Measurements from ENCODE around the gene OPHN1. TPM values are rescaled to one million over a fixed set of nuclear protein-coding genes. Genes with fewer than 3 reads are reported as not detected.

Gene OPHN1
- total RNA-seq, 4 donors from 2014 or later, result 3.9 to 20.6 (median 6.7) TPM

DNA sequence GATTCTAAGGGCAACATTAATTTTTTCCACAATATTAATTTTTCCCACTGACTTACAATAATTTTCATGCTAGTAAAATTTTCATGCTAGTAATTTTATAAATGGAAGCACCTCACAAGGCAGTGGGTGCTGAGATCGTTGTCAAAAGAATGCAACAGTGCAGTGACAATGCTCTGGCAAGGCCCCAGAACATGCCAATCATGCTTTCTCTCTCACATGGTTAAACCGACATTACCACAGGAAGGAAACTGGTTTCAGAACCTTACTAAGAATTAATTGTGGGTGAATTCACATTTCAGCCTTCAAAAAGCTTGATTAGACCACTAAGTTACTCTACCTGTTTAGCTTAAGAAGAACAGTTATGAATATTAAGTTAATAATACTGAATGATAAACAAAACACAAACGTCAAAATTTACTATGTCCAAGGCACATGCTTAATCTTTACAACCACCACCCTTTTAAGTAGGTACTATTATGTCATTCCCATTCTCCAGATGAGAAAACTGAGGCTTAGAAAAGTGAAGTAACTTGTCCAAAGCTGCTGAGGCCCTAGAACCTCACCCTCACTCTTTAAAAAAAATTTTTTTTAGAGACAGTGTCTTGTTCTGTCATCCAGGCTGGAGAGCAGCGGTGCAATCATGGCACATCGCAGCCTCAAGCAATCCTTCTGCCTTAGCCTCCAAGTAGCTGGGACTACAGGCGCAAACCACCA lies 10.0 kb upstream of the OPHN1 start:
- TF ChIP-seq POLR2A (IDR thresholded peaks at IDR 0.05), result no peak
- TF ChIP-seq, protein P1, sequence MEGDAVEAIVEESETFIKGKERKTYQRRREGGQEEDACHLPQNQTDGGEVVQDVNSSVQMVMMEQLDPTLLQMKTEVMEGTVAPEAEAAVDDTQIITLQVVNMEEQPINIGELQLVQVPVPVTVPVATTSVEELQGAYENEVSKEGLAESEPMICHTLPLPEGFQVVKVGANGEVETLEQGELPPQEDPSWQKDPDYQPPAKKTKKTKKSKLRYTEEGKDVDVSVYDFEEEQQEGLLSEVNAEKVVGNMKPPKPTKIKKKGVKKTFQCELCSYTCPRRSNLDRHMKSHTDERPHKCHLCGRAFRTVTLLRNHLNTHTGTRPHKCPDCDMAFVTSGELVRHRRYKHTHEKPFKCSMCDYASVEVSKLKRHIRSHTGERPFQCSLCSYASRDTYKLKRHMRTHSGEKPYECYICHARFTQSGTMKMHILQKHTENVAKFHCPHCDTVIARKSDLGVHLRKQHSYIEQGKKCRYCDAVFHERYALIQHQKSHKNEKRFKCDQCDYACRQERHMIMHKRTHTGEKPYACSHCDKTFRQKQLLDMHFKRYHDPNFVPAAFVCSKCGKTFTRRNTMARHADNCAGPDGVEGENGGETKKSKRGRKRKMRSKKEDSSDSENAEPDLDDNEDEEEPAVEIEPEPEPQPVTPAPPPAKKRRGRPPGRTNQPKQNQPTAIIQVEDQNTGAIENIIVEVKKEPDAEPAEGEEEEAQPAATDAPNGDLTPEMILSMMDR (IDR thresholded peaks at IDR 0.05), result no peak
- Histone ChIP-seq H3K27me3 (no peaks in the 10 kb centered on the region), H3K36me3 (no peaks in the 10 kb centered on the region), H3K4me1 (no peaks in the 10 kb centered on the region), H3K4me3 (no peak overlapping the region), H3K9me3 (no peaks in the 10 kb centered on the region), H3K27ac (no peak overlapping the region)
- DNase-seq, result no peak

DNA sequence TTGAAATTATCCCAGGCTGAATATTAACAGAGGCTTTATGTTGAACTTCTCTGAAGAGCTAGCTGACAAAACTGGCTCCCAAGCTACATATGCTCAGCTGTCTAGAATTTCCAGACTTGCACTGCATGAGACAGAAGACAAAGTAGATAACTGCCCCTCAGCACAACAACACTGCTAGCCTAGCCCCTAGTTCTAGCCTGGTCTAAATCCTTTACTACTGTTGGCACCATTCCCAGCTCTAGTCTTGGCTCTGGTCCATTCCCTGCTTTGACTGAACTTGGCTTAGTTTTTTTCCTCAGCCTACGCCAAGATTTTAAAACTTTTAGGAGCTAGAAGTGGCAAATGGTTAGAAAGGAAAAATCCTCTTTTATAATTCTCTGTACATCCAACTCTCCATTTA lies 7.6 kb upstream of the OPHN1 start:
- TF ChIP-seq, protein P1 (IDR thresholded peaks at IDR 0.05), result no peak
- no peak for TF ChIP-seq POLR2A (IDR thresholded peaks at IDR 0.05)
- H3K36me3 ChIP-seq, result no peaks in the 10 kb centered on the region
- no peak overlapping the region for H3K4me3 ChIP-seq
- no peaks in the 10 kb centered on the region for H3K4me1 ChIP-seq
- peak in 1 of 3 donors; percentile 58 for DNase-seq
- no peak overlapping the region for H3K27ac ChIP-seq
- no peaks in the 10 kb centered on the region for H3K27me3 ChIP-seq
- H3K9me3 ChIP-seq, result no peaks in the 10 kb centered on the region

DNA sequence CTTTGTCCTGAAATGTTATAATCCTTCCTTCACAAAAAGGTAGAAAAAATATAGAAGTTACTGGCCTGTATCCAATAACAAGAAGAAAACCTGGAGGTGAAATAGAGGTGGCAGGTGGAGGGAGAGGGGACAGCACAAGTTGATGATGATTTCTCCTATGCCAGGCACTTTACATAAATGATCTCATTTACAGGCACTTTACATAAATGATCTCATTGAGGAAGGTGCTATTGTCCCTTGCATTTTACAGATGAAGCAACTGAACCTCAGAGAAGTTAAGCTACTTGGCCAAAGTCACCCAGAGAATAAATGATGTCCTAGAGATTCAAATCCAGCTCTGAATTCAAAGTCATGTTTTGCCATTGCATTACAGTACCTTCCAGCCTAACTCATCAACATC lies 7.1 kb upstream of the OPHN1 start:
- DNase-seq, result no peak
- Histone ChIP-seq H3K27me3 (no peaks in the 10 kb centered on the region), H3K27ac (no peak overlapping the region), H3K4me3 (no peak overlapping the region), H3K36me3 (no peaks in the 10 kb centered on the region), H3K9me3 (no peaks in the 10 kb centered on the region), H3K4me1 (no peaks in the 10 kb centered on the region)
- TF ChIP-seq, protein P1 (IDR thresholded peaks at IDR 0.05), result no peak

DNA sequence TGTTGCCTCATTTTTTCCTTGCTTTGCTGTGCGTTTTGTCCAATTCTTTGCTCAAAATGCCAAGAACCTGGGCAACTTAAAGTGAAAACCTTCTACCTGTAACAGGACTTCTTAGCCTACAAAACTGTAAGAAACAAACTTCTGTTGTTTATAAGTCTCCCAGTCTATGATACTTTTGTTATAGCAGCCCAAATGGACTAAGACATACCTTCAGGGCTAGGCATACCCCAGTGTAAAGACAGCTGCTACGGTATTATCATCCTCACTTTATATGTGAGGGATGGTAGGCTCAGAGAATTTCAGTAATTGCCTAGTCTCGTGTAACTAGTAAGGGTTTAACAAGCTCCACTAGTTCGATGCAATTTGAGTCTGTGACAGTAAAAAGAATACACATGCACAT lies 6.0 kb upstream of the OPHN1 start:
- no peak overlapping the region for H3K27ac ChIP-seq
- H3K9me3 ChIP-seq, result no peaks in the 10 kb centered on the region
- H3K36me3 ChIP-seq, result no peaks in the 10 kb centered on the region
- no peak for TF ChIP-seq POLR2A (IDR thresholded peaks at IDR 0.05)
- TF ChIP-seq, protein P1 (IDR thresholded peaks at IDR 0.05), result no peak
- no peak for DNase-seq
- H3K4me3 ChIP-seq, result no peak overlapping the region
- H3K27me3 ChIP-seq, result no peaks in the 10 kb centered on the region
- H3K4me1 ChIP-seq, result no peaks in the 10 kb centered on the region

DNA sequence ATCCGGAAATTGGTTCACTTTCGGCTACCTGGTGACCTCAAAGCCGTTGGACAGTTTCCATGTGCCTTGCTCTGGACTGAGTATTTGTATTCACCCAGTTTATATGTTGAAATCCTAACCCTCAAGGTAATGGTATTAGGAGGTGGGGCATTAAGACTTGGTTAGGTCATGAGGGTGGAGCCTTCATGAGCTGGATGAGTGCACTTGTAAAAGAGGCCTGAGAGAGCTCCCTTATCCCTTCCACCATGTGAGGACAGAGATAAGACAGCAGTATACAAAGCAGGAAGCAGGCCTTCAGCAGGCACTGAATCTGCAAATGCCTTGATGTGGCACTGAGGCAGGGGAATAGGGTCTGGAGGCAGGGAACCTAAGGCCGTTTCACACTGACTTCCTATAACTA lies 5.3 kb upstream of the OPHN1 start:
- DNase-seq, result no peak

More for the DNA sequence above, 5.3 kb upstream of the OPHN1 start:
- Histone ChIP-seq H3K4me1 (no peaks in the 10 kb centered on the region), H3K27me3 (no peaks in the 10 kb centered on the region), H3K4me3 (no peak overlapping the region), H3K9me3 (no peaks in the 10 kb centered on the region), H3K27ac (no peak overlapping the region), H3K36me3 (no peaks in the 10 kb centered on the region)
- TF ChIP-seq, protein P1 (IDR thresholded peaks at IDR 0.05), result no peak
- TF ChIP-seq POLR2A (IDR thresholded peaks at IDR 0.05), result no peak
